ENCODE data around the gene FAM53C. TPM values are rescaled to one million over a fixed set of nuclear protein-coding genes. Genes with fewer than 3 reads are reported as not detected.

FAM53C gene
- total RNA-seq, 1 experiment from 2014 or later, result 36.4 TPM

DNA sequence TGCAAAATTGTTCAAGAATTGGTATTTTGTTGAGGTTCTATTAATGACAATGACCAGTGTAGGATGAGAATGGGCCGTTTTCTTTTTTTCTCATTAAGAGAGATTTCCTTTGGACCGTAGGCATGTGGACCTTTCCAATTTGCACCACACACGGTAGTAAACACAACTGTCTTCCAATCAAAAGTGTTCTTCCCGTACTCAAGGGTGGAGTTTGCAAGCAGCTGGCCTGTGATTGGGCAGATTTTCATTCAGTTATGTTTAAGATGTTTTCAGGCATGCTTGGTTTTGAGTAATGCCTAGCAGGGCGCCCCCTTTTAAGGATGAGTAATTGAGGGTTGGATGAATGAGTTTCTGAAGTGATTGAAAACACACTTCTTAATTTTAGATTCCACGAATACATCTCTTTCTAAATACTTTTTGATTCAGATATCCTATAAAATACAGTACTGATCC, 16.9 kb downstream of the FAM53C start:
- no peaks in the 10 kb centered on the region; a peak in 1 of 4 replicates for H3K36me3 ChIP-seq (ENCODE audit: control insufficient read depth in 1 of 2, insufficient read depth in 2 of 2, low read length in 2 of 2)
- H3K27ac ChIP-seq (ENCODE audit: low read depth, low read length), result no peak overlapping the region
- H3K9me3 ChIP-seq (ENCODE audit: control insufficient read depth in 1 of 2, insufficient read depth in 1 of 2, low read depth in 1 of 2, low read length in 2 of 2), result peaks cover 0 to 18% of the 10 kb centered on the region in 2 experiments; a peak in 2 of 4 replicates
- intact Hi-C loops (cut with micrococcal nuclease), result loop anchor here (5.0 kb wide), 1 partner anchor 178 kb away; the partner anchor contains the start of genes BRD8 and KIF20A
- no peaks in the 10 kb centered on the region for H3K9me2 ChIP-seq (ENCODE audit: insufficient read depth)
- peaks cover 0 to 13% of the 10 kb centered on the region in 2 experiments; a peak in 2 of 4 replicates for H3K4me1 ChIP-seq (ENCODE audit: control insufficient read depth in 1 of 2, insufficient read depth in 2 of 2, low read length in 2 of 2)
- ATAC-seq (no peak), DNase-seq (ENCODE audit: low read depth, low spot score) (no peak)
- peak overlapping the region; percentile 81; the same call in 1 of the 2 replicates for H3K4me2 ChIP-seq (ENCODE audit: low read length)
- H2AFZ ChIP-seq (ENCODE audit: low read depth, low read length, poor library complexity, severe bottlenecking), result no peak overlapping the region
- ChIA-PET CTCF (interaction anchor here (4.6 kb wide), 1 partner anchor 14 kb away, joined by 40 read pairs; no protein-coding TSS in a partner anchor), POLR2A (interaction anchor here (7.0 kb wide), 1 partner anchor 16 kb away, joined by 59 read pairs; the partner anchor contains the start of gene FAM53C), RAD21 (ENCODE audit: low non-redundant PET in 1 of 2, low total read pairs in 2 of 2, uncharacterized antibody in 2 of 2, unreplicated experiment in 2 of 2) (no interaction called here)
- TF ChIP-seq EZH2phosphoT487 (IDR thresholded peaks at IDR 0.05; ENCODE audit: borderline replicate concordance), result no peak
- TF ChIP-seq MAX (IDR thresholded peaks at IDR 0.05), result no peak
- TF ChIP-seq FOSL1 (IDR thresholded peaks at IDR 0.05; ENCODE audit: low read depth), result no peak
- no peak for TF ChIP-seq CBX3 (IDR thresholded peaks at IDR 0.05; ENCODE audit: low read depth)
- no peak for TF ChIP-seq SRF (IDR thresholded peaks at IDR 0.05; ENCODE audit: low read depth)
- TF ChIP-seq EZH2 (IDR thresholded peaks at IDR 0.05), result no peak
- H3K9ac ChIP-seq (ENCODE audit: low read length), result no peak overlapping the region
- no TSS peak for BruUV-seq (replicated peaks)
- H3K79me2 ChIP-seq (ENCODE audit: insufficient read depth, low read length), result peaks cover 65% of the 10 kb centered on the region
- H4K20me1 ChIP-seq (ENCODE audit: insufficient read depth), result 0 out of 2 replicates have a peak, but pooled peaks cover 4% of the 10 kb centered on the region
- H3K4me3 ChIP-seq (replicated peaks in 1 of 2; ENCODE audit: low read depth in 1 of 2, low read length in 2 of 2), result no peak overlapping the region
- no peaks in the 10 kb centered on the region for H3K27me3 ChIP-seq (ENCODE audit: insufficient read depth, low read length)

- TF ChIP-seq TCF7L2 (IDR thresholded peaks at IDR 0.05; ENCODE audit: borderline replicate concordance, extremely low read depth, insufficient read depth, insufficient read length), result no peak
- 0 out of 2 replicates have a peak, but pooled peaks cover under 1% of the 10 kb centered on the region for H4K20me1 ChIP-seq (ENCODE audit: insufficient read depth)
- no peaks in the 10 kb centered on the region; a peak in 1 of 4 replicates for H3K36me3 ChIP-seq (ENCODE audit: control insufficient read depth in 1 of 2, insufficient read depth in 2 of 2, low read length in 2 of 2)
- no peaks in the 10 kb centered on the region for H3K9me2 ChIP-seq (ENCODE audit: insufficient read depth)
- BruUV-seq (replicated peaks), result no TSS peak
- ChIA-PET RAD21 (ENCODE audit: low non-redundant PET in 1 of 2, low total read pairs in 2 of 2, uncharacterized antibody in 2 of 2, unreplicated experiment in 2 of 2) (no interaction called here), CTCF (no interaction called here), POLR2A (no interaction called here)
- no peak for DNase-seq (ENCODE audit: low read depth, low spot score)
- H3K79me2 ChIP-seq (ENCODE audit: insufficient read depth, low read length), result peaks cover 91% of the 10 kb centered on the region
- H3K9me3 ChIP-seq (ENCODE audit: control insufficient read depth in 1 of 2, insufficient read depth in 1 of 2, low read depth in 1 of 2, low read length in 2 of 2), result peaks cover 0 to 5% of the 10 kb centered on the region in 2 experiments; a peak in 2 of 4 replicates
- H3K9ac ChIP-seq (ENCODE audit: low read length), result no peak overlapping the region
- no peak overlapping the region for H2AFZ ChIP-seq (ENCODE audit: low read depth, low read length, poor library complexity, severe bottlenecking)
- no peak overlapping the region for H3K4me2 ChIP-seq (ENCODE audit: low read length)
- no peak overlapping the region for H3K4me3 ChIP-seq (replicated peaks in 1 of 2; ENCODE audit: low read depth in 1 of 2, low read length in 2 of 2)
- ATAC-seq, result no peak
- no peaks in the 10 kb centered on the region for H3K27me3 ChIP-seq (ENCODE audit: insufficient read depth, low read length)
- intact Hi-C loops (cut with micrococcal nuclease), result no loop called here
- H3K27ac ChIP-seq (ENCODE audit: low read depth, low read length), result no peak overlapping the region
- peaks cover 0 to 1% of the 10 kb centered on the region in 2 experiments; a peak in 1 of 4 replicates for H3K4me1 ChIP-seq (ENCODE audit: control insufficient read depth in 1 of 2, insufficient read depth in 2 of 2, low read length in 2 of 2)
These were observed 21.6 kb downstream of the FAM53C start for GRCh38 chr5:138359621-138360020.
